Activated CD8-positive, alpha-beta memory T cell treated with anti-CD3 and anti-CD28 coated beads for 24 hours (primary cell): Measurements from ENCODE around the gene PAPPA.

Experiments
- DNase-seq: peaks from one replicate; pipeline ENCODE4 v3.0.0-alpha.2; 2020

Gene PAPPA

GRCh38 chr9:116430849-116431248, 277.3 kb downstream of the PAPPA start:
- no peak for DNase-seq

DNA sequence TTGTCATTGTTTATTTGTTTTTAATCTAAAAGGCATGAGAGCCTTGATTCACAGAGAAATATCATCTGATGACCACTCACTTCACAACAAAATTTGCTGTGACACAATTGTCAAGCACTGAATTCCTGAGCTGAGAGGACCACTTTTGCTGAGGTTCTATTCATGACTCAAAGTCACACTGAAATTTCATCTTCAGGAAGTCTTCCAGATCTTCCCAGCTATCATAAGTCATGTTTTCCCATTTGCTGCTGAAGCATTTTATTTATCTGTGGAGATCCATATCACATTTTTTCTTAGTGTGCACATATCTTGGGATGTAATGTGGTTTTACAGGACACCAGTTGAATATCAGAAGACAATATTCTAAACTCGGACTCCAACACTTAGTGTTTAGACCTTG, 278.5 kb downstream of the PAPPA start:
- no peak for DNase-seq

DNA sequence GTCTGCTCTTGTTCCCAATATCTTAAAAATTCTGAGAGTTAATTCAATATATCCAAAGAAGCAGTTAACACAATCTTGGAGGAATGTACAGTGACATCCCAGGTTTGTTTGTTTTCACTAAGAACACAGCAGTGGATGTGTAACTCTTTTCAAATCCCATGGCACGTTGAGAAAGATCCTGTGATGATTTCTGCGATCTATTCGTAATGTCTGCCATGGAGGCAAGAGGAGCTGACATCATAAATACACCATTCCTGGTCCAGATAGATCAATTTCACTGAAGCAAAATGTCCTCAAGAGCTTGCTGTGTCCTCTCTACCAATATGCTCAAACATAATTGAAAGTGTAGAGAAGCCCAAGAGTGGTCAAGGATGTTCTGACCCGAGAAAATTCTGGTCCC, 280.7 kb downstream of the PAPPA start:
- no peak for DNase-seq

- DNase-seq = no peak
Observed at GRCh38 chr9:116435706-116436105, 282.1 kb downstream of the PAPPA start.

DNA sequence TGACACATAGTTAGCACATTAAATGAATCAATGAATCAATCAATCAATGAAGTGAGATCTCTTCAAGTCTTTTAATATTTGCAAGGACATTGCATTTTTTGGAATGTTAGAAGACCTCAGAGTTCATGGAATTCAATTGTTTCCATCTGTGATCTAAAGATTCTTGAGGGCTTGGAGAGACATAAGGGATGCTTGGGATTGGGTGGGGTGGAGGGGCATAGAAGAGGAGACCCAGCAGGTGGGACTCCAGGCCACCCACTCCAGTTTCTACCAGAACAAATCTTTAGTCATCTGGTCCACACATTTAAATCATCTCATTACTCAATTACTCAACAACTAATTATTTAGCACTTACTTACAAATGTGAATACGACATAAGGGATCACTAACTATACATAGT, 282.5 kb downstream of the PAPPA start:
- DNase-seq = no peak

DNA sequence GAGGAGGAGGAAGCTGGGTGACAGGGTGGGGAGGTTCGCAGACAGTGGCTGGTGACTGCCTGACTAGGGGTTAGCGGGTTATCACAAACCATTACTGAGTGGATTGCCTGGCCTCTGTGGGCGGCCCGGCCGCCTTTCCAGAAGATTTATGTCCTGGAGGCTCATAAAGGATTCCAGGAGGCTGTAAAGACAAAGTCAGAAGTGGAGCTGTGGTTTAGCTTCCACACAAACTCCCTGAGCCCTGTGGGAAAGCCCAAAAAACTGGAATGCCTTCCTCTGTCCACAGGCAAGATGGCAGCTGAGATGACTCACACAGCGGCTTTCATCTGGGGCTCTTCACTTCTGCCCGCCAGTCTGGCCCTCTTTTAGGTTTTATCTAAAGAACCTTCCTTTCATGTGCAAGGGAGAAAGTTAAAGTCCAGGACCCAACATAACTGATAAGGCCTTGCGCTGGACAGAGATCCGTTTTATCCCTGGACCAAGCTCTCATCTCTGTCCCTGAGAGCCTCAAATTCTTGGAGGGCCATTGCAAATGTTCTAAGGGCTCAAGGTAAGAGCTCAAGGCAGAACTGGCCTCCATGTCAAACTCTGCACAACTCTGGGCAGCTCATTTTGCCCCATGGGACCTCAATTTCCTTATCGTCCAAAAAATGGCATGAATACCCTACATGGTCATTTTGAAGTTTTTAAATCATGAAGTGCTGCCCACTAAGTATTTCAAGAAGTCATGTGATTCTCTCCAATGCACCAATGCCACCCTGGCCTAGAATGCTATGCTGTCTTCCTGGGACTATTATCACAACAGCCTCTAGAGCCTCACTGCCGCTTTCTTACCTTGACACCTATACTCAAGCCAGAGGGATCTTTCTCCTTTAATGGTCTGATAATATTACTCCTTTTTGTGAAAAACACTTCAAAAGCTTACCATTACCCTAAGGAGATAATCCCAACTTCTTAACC, 284.1 kb downstream of the PAPPA start:
- no peak for DNase-seq

DNA sequence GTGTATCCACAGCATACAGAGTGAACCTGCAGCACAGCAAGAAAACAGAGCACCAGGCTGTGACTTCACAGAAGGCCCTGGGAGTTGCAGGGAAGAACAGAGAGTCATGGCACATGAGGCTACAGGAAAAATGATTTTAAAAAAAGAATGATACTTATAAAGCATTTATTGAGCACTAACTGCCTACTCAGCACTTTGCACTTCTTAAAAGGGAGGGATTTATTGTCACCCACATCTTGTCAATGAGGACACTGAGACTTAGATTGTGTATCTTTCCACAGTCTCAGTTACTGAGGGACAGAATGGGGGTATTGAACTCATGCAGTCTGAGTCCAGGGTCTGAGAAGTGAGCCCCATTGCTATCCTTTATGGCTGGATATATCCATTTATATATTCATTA, 288.9 kb downstream of the PAPPA start:
- no peak for DNase-seq

- DNase-seq = no peak
Observed at GRCh38 chr9:116447934-116448333, 294.3 kb downstream of the PAPPA start.

DNA sequence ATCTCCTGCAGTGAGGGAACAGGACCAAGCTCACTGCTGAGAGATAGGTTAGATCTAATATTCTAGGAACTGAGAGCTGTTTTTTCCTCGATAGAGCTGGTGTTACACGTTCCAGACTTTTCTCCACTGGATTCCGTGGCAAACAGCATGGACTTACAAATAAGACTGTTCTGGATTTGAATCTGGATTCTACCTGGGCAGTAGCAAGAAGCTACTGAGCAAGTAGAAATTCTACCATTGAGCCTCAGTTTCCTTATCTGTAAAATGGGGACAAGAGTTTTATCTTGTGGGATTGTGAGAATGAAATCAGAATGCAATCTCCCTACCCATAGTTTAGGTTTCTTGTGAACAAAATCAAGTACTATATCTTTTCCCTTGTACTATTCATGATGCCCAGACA, 294.8 kb downstream of the PAPPA start:
- DNase-seq = no peak

GRCh38 chr9:116449949-116450348, 296.4 kb downstream of the PAPPA start:
- no peak for DNase-seq

- no peak for DNase-seq
Observed at GRCh38 chr9:116450378-116451139, 297.0 kb downstream of the PAPPA start.

- no peak for DNase-seq
Observed at GRCh38 chr9:116451500-116452115, 298.0 kb downstream of the PAPPA start.
